ENCODE results near the gene ZCCHC17. TPM values are rescaled to one million over a fixed set of nuclear protein-coding genes. Genes with fewer than 3 reads are reported as not detected.

ZCCHC17 gene, protein sequence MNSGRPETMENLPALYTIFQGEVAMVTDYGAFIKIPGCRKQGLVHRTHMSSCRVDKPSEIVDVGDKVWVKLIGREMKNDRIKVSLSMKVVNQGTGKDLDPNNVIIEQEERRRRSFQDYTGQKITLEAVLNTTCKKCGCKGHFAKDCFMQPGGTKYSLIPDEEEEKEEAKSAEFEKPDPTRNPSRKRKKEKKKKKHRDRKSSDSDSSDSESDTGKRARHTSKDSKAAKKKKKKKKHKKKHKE
- 24.1 to 26.7 TPM (median 24.9 TPM) in 5 replicates for total RNA-seq (2022; extraction: Qiagen RNA extraction; ENCODE audit: low read depth)

DNA sequence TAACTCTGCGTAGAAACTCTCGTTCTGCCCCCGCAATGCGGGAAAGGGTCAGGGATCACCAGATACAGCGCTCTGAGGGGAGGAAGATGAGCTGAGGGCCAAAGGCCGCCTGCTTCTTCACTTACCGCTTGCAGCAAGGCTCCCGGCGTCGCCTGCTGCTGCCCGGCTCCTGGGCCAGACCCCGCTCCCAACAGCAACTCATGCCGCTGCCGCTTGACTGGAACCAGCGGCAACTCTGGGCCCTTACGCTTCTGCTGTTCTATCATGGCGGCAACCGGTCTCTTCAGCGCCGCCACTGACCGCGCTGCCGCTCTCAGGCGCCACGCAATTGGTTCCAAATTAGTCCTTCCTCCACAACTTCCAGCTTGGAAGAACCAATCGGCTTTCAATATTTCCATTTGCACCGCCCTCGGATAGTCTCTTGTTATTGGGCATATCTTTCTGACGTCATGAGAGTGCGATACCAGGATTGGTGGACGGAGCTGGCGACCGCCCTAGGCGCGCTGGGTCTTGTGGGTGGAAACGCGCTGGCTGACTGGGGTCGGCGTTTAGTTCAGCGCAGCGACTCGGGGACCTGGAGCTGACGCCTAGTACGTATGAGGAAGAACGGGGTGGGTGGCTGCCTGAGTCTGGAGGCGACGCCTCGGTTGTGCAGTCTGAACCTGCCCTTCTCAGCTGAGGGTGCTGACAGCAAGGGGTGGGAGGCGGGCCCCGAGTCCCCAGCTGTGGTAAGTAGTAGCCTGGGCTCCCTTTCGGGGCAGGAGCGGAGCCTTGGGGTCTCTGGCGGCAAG lies at the start of gene ZCCHC17, which contains the start of gene SNRNP40:
Gene ZCCHC17 (plus strand): TSS at position 547 of the 791 bp plus-strand sequence. CDS start 13,067 bp downstream, outside the sequence.
Gene SNRNP40 (minus strand): TSS at position 303 of the 791 bp plus-strand sequence. CDS start 37 bp downstream, at position 266.

DNA sequence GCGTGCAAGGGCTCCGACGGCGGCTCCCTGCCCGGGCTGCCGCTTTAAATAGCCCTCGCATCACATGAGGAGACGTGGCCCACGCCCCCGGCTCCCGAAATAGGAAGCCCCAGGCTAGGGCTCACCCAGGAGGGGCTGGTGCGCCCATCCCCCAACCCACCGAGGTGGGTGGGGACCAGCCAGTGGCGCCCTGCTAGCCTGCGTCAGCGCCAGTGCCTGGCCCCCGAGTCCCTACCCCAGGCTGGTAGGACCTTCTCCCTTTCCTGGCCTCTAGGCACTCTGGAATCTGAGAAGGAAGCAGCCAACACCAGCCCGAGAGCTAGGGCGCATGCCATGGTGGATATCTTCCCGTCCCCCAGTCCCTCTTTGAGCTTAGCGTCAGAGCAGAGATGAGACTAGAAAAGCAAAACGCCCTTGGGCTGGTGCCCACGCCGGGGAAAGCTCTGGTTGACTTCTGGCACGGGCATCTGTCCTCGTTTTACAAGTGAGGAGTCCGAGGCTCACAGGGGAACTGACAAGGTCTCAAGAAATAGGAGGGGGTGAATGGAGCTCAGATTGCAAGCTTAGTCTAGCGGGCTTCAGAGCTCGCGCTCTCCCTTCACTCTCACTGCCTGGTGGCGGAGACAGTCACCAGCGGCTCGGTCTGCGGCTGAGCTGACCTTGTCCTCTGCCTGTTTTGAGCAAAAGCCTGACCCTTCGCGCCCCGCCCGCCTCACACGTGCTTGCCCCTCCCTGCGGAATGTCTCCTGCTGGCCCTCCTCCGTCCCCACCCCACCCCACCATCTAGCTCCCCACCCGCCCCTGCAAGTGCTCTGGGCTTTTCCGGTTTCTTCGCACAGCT lies 76.4 kb downstream of the ZCCHC17 start, which contains the start of gene FABP3:
Gene FABP3 (minus strand): TSS at position 21 of the 841 bp plus-strand sequence. CDS start 62 bp downstream, outside the sequence.

DNA sequence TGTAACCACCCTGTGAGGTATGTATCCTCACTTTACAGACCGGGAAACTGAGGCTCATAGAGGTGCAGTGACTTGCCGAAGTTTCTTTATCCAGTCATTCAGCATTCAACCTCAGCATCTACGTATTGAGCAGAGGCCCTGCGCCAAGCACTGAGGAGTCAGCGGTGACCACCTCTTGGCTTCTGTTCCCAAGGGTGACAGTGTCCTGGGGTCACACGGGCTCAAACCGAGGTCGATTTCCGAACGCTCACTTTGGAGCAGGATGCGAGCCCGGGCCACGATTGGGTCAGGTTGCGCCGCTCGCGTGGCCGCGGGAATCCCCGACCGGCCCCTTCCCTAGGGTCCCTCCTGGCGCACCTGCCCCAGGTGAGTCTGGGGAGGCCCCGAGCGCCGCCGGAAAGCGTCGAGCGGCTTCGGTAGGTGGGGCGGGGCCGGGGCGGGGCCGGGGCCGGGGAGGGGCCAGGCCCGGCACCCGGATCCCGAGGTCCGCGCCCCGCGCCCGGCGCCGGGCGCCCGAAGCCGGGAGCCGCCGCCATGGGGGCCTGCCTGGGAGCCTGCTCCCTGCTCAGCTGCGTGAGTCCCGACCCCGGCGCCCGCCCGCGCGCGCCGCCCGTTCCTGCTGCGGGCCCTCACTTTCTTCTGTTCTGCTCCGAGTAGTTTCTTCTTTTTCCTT lies 116.0 kb downstream of the ZCCHC17 start, which contains the start of gene SERINC2:
Gene SERINC2 (plus strand): TSS at position 482 of the 673 bp plus-strand sequence. CDS start 53 bp downstream, at position 535.

Other genes with a start within 250 kb of the ZCCHC17 start
- 21.9 to 33.4 TPM (median 31.6 TPM) in 5 replicates for gene PUM1, start 231.3 kb upstream of the ZCCHC17 start, total RNA-seq (2022; extraction: Qiagen RNA extraction; ENCODE audit: low read depth)
- gene NKAIN1, start 57.1 kb upstream of the ZCCHC17 start, total RNA-seq (2022; extraction: Qiagen RNA extraction; ENCODE audit: low read depth), result 0.97 to 1.6 TPM (median 1.1 TPM) in 5 replicates
- 42.1 to 48.5 TPM (median 45.2 TPM) in 5 replicates for gene SNRNP40, start 244 bp upstream of the ZCCHC17 start, total RNA-seq (2022; extraction: Qiagen RNA extraction; ENCODE audit: low read depth)
- not detected in 5 replicates for gene FABP3, start 76.0 kb downstream of the ZCCHC17 start, total RNA-seq (2022; extraction: Qiagen RNA extraction; ENCODE audit: low read depth)
- 18.0 to 31.8 TPM (median 29.7 TPM) in 5 replicates for gene SERINC2, start 116.2 kb downstream of the ZCCHC17 start, total RNA-seq (2022; extraction: Qiagen RNA extraction; ENCODE audit: low read depth)

Measured in A549 treated with RU486 at 1 μM for 4 hours (cell line).